22Rv1 (cell line): ENCODE results near the gene FAM131A.

Experiments
- CTCF ChIP-seq: fragments of 450-650 bp; IDR thresholded peaks from 2 replicates; pipeline ENCODE4 v1.5.1; 2017; ENCODE audit warnings: mild to moderate bottlenecking
- ZFX ChIP-seq: fragments of 450-650 bp; IDR thresholded peaks from 2 replicates; pipeline ENCODE4 v1.6.1; 2017; ENCODE audit warnings: antibody characterized with exemption, borderline replicate concordance

GRCh38 chr3:184358124-184358767, 20.8 kb downstream of the FAM131A start:
- TF ChIP-seq CTCF: no peak
- TF ChIP-seq ZFX: no peak
